GM18508 (cell line): ENCODE measurements around the gene SH3PXD2A.

ENCODE experiments used
- ATAC-seq: cut with Tn5 transposase; IDR thresholded peaks from one replicate; pipeline ENCODE4 v1.9.1; 2021; ENCODE audit warnings: moderate number of reproducible peaks; ENCODE audit not compliant: insufficient read depth, unreplicated experiment

The SH3PXD2A gene

GRCh38 chr10:103599211-103599610 lies 256.2 kb downstream of the SH3PXD2A start:
- no peak for ATAC-seq

DNA sequence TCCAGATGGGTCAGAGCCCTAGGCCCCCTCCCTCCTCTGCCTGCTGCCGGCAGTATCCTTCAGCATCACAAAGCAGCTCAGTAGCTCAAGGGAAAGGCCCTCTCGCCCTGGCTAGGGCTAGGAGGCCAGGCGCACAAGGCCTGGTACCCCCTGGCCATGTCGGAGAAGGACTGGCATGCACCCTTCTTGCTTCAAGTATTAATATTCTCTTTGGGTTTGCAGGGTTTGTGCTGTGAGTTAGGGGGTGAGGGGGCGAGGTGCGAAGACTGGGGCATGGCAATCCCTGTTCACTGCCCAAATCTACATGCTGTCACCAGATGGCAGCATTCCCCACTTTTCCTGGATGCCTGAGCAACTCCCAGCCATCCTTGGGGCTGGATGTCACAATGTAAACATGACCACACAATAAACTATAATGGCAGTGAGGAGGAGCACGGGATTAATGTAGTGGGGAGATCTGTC lies 256.7 kb downstream of the SH3PXD2A start:
- ATAC-seq: no peak

DNA sequence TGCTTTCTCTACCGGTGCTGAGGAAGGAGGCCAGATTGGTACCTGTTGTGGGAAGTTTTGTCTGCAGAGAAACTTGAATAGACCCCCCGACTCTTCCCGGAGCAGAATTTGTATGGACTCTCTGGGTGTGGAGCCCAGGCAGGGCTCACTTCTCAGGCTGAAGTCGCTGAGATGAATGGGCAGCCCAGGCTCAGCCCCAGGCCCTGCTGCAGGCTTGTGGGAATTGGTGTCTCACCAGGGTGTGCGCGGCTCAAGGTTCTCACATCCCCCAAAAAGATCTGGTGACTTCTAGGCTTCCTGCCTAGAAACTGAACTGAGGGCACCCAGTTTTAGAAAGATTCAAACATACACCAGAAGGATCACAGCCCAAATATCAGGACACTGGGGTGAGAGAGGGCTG lies 258.4 kb downstream of the SH3PXD2A start:
- ATAC-seq: no peak

- no peak for ATAC-seq
Observed at GRCh38 chr10:103595933-103596726, 259.2 kb downstream of the SH3PXD2A start.

GRCh38 chr10:103593022-103593570 lies 262.3 kb downstream of the SH3PXD2A start:
- no peak for ATAC-seq

DNA sequence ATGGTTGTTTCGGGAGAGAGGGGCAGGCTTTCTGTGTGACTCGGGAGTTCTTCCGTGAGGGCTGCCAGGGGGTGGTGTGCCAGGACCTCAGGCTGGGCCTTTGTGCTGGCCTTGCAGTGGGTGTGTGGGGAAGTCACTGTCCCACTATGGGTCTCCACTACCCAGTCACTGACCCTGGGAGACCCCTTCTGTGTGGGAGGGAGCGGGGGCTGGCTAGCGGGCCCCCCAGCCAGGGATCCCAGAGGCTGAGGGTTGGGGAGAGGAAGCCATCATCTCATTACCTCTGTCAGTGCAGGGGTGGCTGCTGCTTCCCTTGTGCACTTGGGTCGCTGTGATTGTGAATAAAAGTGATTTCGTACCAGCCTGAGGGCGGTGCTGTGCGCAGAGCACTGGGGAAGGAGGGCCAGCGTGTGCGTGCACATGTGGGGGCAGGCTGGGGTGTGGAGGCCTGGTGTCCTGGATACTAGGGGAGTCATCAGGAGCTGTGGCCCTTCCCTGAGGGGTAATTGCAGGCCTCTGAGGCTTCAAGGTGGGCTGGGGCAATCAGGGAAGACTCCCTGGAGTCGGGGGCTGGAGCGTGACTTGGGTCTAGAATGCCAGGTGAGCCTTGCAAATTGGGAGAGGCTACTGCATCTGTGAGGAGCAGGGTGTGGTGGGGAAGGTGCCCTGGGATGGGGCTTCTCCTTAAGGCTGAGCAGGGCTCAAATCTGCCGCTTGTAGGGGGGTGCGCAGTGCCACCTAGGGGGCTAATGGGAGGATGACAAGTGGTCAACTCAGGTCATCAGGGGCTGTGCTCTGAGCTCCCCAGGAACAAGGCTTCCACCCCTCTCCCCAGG lies 263.0 kb downstream of the SH3PXD2A start:
- no peak for ATAC-seq

GRCh38 chr10:103590744-103591291 lies 264.6 kb downstream of the SH3PXD2A start:
- ATAC-seq: no peak

GRCh38 chr10:103590060-103590459 lies 265.3 kb downstream of the SH3PXD2A start:
- no peak for ATAC-seq

- ATAC-seq: no peak
Observed at GRCh38 chr10:103589074-103589630, 266.2 kb downstream of the SH3PXD2A start.

GRCh38 chr10:103587073-103587472 lies 268.3 kb downstream of the SH3PXD2A start:
- no peak for ATAC-seq

DNA sequence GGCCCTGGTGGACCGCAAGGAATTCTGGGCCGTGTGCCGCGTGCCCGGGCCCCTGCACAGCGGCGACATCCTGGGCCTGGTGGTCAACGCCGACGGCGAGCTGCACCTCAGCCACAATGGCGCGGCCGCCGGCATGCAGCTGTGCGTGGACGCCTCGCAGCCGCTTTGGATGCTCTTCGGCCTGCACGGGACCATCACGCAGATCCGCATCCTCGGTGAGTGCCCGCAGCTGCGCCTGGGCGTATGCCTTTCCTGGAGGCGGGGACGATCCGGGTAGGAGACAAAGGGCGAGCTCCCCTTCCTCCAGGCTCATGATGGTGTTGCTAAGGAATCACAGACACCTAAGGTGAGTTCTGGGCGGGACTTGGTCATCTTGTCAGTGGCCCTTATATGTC lies 270.4 kb downstream of the SH3PXD2A start:
- no peak for ATAC-seq

- ATAC-seq: no peak
Observed at GRCh38 chr10:103584216-103585010, 271.0 kb downstream of the SH3PXD2A start.

DNA sequence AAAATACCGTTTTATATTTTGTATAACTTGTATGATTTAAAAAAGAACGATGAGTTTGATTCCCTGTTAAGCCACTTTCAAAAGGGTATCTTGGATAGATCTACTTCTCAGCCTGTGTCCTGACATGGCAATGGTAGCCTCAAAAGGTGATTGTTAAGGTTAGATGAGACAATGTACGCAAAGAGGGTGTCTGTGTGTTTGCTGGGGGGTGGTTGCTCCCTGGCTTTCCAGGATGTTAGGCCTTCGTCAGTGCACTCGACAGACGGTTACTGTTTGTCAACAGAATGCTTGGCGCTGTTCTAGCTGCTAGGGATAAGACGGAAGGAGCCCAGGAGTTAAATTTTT lies 271.5 kb downstream of the SH3PXD2A start:
- no peak for ATAC-seq

DNA sequence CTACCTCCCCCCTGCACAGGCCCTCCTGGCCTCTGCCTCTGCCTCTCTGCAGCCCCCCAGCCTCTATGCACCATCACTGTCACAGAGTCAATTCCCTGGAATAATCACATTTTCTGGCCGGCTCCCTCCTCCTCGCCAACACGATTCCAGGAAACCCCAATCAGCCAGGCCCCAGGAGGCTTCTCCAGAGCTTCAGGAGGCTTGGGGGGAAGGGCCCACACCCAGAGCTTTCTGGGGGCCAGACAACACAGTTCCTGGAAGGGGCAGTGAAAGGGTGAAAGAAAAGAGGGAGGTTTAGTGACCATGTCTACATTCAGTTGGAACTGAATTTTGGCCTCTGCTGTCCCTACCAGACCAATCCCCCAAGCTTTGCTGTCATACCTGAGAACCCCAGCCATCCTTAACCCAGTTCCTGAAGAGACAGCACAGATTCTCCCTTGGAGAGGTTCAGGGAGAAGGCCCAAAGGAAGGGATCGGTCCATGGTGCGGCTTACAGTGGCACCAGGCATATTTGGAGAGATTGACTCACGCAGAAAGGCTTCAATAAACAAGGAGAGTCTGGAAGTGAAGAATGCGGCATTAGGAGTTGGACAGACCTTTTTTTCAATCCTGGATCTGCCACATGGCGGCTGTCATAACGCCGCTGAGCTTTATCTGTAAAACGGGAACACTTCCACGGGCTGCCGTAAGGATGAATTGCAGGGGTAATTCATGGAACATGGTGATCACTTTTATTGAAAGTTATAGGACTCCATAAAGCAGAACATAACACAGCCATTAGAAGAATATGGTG lies 272.8 kb downstream of the SH3PXD2A start:
- ATAC-seq: no peak

GRCh38 chr10:103581499-103581898 lies 273.9 kb downstream of the SH3PXD2A start:
- no peak for ATAC-seq

DNA sequence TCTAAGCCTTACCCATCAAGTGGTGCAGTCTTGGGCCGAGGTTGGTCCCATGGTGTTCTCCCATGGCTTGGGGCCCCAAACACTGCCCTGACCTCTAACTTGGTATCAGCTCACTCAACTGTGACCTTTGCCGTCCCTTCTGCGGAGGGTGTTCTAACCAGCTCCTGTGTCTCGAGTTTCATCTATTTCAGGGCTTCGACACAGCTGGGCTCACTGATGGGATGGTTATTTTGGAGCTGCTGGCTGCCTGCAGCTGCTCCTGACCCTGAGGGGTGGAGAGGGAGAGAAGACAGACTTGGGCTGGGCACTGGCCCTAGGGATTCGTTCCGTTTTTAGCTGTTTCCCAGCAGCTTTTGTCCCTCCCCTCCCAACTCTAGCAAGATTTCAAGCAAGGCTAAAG lies 274.9 kb downstream of the SH3PXD2A start:
- no peak for ATAC-seq

GRCh38 chr10:103580011-103580410 lies 275.4 kb downstream of the SH3PXD2A start:
- ATAC-seq: no peak

GRCh38 chr10:103578782-103579382 lies 276.5 kb downstream of the SH3PXD2A start:
- no peak for ATAC-seq

DNA sequence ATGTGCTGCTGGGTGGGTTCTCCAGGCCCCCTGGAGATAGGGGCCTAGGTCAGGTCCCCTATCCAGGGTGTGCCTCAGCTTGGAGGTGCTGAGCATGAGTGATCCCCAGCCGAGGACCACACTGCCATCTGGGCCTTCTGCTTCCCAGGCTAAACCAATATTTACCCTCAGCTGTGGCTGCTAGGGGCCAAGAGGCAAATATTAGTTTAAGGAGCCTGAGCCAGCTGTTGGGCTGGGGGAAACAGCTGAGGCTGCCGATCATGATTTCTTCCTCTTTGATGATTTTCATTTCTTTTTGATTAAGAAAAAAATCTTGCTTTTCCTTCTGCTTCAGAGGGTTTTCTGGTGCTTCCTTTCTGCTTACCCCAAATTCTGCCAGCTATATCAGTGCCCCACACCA lies 278.5 kb downstream of the SH3PXD2A start:
- no peak for ATAC-seq
